Measurements from ENCODE around the gene EIF2A. TPM values are rescaled to one million over a fixed set of nuclear protein-coding genes. Genes with fewer than 3 reads are reported as not detected.

The EIF2A gene
- total RNA-seq, 4 donors from 2014 or later, result 132 to 223 (median 187) TPM

DNA sequence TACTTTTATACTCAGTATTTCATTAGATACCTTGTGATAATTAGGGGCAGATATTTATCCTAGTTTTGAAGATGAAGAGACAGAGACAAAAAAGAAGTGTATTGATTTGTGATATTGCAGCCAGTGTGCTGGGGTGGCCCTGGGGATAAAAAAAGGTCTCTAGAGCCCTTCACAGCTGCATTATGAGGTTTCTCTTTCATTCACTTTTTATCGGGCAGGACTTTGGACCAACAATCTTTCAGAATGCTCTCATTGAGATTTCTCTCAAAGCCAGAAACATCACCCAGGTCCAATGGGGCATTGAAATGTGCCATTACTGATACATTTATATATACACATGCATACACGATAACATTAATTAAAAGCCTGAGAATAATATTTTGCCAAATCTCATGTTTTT is 36.0 kb downstream of the EIF2A start:
- H3K4me3 ChIP-seq (ENCODE audit: low read depth, poor library complexity, severe bottlenecking), result no peak overlapping the region
- TF ChIP-seq POLR2A (IDR thresholded peaks at IDR 0.05), result no peak
- TF ChIP-seq, protein P1, sequence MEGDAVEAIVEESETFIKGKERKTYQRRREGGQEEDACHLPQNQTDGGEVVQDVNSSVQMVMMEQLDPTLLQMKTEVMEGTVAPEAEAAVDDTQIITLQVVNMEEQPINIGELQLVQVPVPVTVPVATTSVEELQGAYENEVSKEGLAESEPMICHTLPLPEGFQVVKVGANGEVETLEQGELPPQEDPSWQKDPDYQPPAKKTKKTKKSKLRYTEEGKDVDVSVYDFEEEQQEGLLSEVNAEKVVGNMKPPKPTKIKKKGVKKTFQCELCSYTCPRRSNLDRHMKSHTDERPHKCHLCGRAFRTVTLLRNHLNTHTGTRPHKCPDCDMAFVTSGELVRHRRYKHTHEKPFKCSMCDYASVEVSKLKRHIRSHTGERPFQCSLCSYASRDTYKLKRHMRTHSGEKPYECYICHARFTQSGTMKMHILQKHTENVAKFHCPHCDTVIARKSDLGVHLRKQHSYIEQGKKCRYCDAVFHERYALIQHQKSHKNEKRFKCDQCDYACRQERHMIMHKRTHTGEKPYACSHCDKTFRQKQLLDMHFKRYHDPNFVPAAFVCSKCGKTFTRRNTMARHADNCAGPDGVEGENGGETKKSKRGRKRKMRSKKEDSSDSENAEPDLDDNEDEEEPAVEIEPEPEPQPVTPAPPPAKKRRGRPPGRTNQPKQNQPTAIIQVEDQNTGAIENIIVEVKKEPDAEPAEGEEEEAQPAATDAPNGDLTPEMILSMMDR (IDR thresholded peaks at IDR 0.05), result no peak
- intact Hi-C loops (cut with DNase I; ENCODE audit: low total_unique reads), result no loop called here
- DNase-seq (ENCODE audit: low spot score in 2 of 2), result no peak
- 90 to 91% methylated on average over 2 of the region's 2 CpGs for WGBS, 2 donors

GRCh38 chr3:150583028-150583427 is 36.4 kb downstream of the EIF2A start:
- no peak overlapping the region for H3K4me3 ChIP-seq (ENCODE audit: low read depth, poor library complexity, severe bottlenecking)
- DNase-seq (ENCODE audit: low spot score in 2 of 2), result no peak
- 67 to 76% methylated on average over 1 of the region's 1 CpG for WGBS, 2 donors
- intact Hi-C loops (cut with DNase I; ENCODE audit: low total_unique reads), result no loop called here
- TF ChIP-seq, protein P1 (IDR thresholded peaks at IDR 0.05), result no peak
- TF ChIP-seq POLR2A (IDR thresholded peaks at IDR 0.05), result no peak

GRCh38 chr3:150588027-150588830 is 41.6 kb downstream of the EIF2A start:
- no peak for DNase-seq (ENCODE audit: low spot score in 2 of 2)
- no peak for TF ChIP-seq POLR2A (IDR thresholded peaks at IDR 0.05)
- intact Hi-C loops (cut with DNase I; ENCODE audit: low total_unique reads), result no loop called here
- WGBS, 2 donors, result 66 to 68% methylated on average over 9 of the region's 9 CpGs
- no peak overlapping the region for H3K4me3 ChIP-seq (ENCODE audit: low read depth, poor library complexity, severe bottlenecking)

DNA sequence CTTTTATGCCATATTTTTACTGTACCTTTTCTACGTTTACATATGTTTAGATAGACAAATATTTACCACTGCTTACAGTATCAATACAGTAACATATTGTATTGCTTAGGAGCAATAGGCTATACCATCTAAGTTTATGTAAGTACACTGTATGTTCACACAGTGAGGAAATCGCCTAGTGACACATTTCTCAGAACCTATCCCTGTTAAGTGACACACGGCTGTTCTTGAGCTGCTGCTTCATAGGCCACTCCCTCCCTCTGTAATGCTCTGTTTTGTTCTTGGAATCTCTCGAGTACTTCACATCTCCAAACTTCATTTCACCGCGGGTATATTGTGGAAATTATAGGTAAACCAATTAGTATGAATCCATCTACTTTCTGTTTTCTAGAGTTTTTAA is 43.2 kb downstream of the EIF2A start:
- WGBS, 2 donors, result 64 to 76% methylated on average over 6 of the region's 6 CpGs
- no peak overlapping the region for H3K4me3 ChIP-seq (ENCODE audit: low read depth, poor library complexity, severe bottlenecking)
- no peak for DNase-seq (ENCODE audit: low spot score in 2 of 2)
- TF ChIP-seq POLR2A (IDR thresholded peaks at IDR 0.05), result no peak
- TF ChIP-seq, protein P1 (IDR thresholded peaks at IDR 0.05), result no peak
- intact Hi-C loops (cut with DNase I; ENCODE audit: low total_unique reads), result no loop called here

DNA sequence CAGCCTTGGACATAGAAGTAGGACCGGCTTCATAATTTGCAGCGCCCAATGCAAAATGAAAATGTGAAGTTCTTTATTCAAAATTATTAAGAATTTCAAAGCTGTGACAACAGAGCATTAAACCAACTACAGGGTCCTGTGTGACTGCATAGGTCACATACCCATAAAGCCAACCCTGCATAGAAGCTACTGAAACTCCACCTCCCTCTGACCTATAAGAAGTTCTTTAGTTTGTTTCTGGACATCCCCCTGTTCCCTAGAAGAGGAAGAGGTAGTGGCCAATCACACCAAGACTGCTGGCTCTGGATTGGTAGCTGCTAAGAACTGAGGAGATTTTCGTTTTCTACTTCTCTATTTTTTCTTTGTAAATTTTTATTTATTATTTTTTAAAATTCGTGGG is 47.6 kb downstream of the EIF2A start:
- DNase-seq (ENCODE audit: low spot score in 2 of 2), result no peak
- TF ChIP-seq, protein P1 (IDR thresholded peaks at IDR 0.05), result no peak
- no peak for TF ChIP-seq POLR2A (IDR thresholded peaks at IDR 0.05)
- H3K4me3 ChIP-seq (ENCODE audit: low read depth, poor library complexity, severe bottlenecking), result no peak overlapping the region
- intact Hi-C loops (cut with DNase I; ENCODE audit: low total_unique reads), result no loop called here
- WGBS, 2 donors, result 91% methylated on average over 4 of the region's 4 CpGs

DNA sequence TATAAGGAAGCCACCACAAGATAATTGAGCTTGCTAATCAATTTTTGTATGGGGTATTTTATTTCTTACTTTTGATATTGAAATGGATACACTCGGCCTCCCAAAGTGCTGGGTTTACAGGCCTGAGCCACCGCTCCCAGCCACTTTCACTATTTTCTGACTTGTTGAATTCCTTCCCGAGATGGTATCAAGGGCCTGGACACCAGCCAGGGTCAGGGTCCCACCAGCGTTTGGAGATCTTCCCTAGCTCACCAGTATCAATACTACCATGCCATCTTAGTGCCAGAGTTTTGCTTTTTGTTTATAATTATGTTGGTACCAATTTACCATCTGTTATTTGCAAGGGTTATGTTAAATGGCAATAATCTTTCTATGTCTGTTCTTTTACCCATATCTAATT is 51.1 kb downstream of the EIF2A start:
- no peak for DNase-seq (ENCODE audit: low spot score in 2 of 2)
- TF ChIP-seq, protein P1 (IDR thresholded peaks at IDR 0.05), result no peak
- TF ChIP-seq POLR2A (IDR thresholded peaks at IDR 0.05), result no peak
- H3K4me3 ChIP-seq (ENCODE audit: low read depth, poor library complexity, severe bottlenecking), result no peak overlapping the region
- WGBS, 2 donors, result 92 to 95% methylated on average over 4 of the region's 4 CpGs
- intact Hi-C loops (cut with DNase I; ENCODE audit: low total_unique reads), result no loop called here
